Sigmoid colon (tissue), 4 donors: Measurements from ENCODE around the gene IFNAR2.
"Not testable (repeated sequence)": the region's sequence is repeated elsewhere in the genome, so short reads cannot be mapped to it uniquely, and the experiment has no call there.

ENCODE experiments used
- POLR2AphosphoS5 ChIP-seq, 4 donors: sonication (generic); formaldehyde crosslinking; IDR thresholded peaks; one replicate each; pipeline ENCODE4 v1.6.1; 2017; ENCODE audit warnings: antibody characterized with exemption in 4 of 4
- TF ChIP-seq, protein P1 (sequence below), 4 experiments: fragments of 450-650 bp in 3 of 4; fragments of 200-600 bp in 1 of 4; IDR thresholded peaks; one replicate each; pipeline ENCODE4 v1.5.1; 2016 to 2019; ENCODE audit warnings: antibody characterized with exemption in 4 of 4, mild to moderate bottlenecking in 3 of 4, moderate library complexity in 2 of 4

DNA sequence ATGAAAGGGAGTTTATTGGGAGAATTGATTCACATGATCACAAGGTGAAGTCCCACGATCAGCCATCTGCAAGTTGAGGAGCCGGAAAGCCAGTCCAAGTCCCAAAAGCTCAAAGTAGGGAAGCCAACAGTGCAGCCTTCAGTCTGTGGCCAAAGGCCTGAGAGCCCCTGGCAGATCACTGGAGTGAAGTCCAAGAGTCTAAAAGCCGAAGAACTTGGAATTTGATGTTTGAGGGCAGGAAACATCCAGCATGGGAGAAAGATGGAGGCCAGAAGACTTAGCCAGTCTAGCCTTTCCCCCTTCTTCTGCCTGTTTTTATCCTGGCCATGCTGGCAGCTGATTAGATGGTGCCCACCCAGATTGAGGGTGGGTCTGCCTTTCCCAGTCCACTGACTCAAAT, 4.4 kb upstream of the IFNAR2 start:
- TF ChIP-seq, protein P1, sequence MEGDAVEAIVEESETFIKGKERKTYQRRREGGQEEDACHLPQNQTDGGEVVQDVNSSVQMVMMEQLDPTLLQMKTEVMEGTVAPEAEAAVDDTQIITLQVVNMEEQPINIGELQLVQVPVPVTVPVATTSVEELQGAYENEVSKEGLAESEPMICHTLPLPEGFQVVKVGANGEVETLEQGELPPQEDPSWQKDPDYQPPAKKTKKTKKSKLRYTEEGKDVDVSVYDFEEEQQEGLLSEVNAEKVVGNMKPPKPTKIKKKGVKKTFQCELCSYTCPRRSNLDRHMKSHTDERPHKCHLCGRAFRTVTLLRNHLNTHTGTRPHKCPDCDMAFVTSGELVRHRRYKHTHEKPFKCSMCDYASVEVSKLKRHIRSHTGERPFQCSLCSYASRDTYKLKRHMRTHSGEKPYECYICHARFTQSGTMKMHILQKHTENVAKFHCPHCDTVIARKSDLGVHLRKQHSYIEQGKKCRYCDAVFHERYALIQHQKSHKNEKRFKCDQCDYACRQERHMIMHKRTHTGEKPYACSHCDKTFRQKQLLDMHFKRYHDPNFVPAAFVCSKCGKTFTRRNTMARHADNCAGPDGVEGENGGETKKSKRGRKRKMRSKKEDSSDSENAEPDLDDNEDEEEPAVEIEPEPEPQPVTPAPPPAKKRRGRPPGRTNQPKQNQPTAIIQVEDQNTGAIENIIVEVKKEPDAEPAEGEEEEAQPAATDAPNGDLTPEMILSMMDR (IDR thresholded peaks at IDR 0.05) = not testable (repeated sequence)
- TF ChIP-seq POLR2AphosphoS5 (IDR thresholded peaks at IDR 0.05) = not testable (repeated sequence)
